ENCODE data around the gene PHACTR4.
"Not testable (repeated sequence)": the region's sequence is repeated elsewhere in the genome, so short reads cannot be mapped to it uniquely, and the experiment has no call there.

PHACTR4 gene

DNA sequence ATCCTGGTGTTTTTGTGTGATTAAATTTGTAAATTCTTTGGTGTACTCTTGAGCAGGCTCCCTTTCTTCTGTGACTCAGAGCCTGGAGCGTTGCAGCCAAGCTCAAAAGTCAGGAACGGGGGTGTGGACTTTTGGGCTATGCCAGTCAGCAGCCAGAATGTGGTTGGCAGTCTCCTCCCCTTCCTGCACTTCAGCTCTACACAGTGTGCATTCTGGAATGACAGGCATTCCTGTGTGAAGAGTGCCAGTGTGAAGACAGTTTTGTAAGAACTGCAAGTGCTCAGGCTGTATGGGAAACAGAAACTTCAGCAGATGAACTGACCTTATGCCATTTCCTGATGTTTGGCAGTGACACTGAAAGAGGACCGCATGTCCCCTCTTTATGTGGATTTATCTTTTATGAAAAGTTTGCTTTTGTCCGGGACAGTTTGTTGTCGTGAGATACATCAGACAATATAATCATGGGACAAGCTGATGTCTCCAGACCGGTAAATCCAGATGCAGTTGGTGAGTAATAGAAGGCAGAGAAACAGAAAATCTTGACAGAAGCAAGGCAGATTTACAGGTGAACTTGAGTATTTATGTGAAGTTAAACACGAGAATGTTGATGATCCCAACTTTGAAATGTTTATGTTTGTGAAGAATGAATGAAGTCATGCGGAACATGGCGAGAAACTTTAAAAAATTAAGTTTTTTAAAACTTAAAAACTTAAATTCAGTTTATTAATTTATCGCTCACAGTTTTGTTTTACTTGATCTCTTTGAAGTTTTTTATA lies 68.6 kb downstream of the PHACTR4 start:
- DNase-seq, result peak; percentile 8

DNA sequence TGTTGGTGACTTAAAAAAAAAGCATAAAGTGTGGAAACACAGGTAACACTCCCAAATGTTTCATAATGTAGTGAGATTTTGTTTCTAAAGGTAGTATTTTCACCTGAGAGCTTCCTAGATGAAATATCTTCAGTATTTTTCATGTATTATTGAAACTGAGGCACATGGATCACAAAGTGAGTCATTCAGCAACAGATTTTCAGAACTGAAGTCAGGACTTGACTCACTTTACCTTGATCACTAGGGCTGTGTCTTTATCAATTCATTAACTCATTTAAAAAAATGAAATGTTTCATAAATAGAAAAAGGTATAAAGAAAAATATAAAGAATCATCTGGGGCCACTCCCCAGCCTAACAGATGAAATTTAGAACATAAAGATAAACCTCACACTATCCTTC lies 69.8 kb downstream of the PHACTR4 start:
- DNase-seq, result no peak

GRCh38 chr1:28441674-28442073 lies 72.1 kb downstream of the PHACTR4 start:
- DNase-seq, result no peak

- no peak for DNase-seq
These were observed 74.0 kb downstream of the PHACTR4 start for GRCh38 chr1:28443550-28443949.

GRCh38 chr1:28447679-28448078 lies 78.1 kb downstream of the PHACTR4 start:
- no peak for DNase-seq

DNA sequence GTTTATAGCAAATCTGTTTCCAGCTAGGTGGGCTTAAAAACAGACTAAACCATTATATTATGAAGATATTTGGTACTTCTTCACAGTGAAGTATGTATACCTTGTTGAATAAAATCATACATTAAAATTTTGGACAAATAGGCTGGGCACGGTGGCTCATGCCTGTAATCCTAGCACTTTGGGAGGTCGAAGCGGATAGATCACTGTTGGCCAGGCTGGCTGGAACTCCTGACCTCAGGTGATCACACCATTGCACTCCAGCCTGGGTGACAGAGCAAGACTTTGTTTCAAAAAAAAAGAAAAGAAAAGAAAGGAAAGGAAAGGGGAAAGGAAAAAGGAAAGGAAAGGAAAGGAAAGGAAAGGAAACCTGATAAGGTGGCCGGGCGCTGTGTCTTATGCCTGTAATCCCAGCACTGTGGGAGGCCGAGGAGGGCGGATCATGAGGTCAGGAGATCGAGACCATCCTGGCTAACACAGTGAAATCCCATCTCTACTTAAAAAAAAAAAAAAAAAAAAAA lies 78.6 kb downstream of the PHACTR4 start:
- DNase-seq, result not testable (repeated sequence)

GRCh38 chr1:28449904-28450303 lies 80.4 kb downstream of the PHACTR4 start:
- no peak for DNase-seq

DNA sequence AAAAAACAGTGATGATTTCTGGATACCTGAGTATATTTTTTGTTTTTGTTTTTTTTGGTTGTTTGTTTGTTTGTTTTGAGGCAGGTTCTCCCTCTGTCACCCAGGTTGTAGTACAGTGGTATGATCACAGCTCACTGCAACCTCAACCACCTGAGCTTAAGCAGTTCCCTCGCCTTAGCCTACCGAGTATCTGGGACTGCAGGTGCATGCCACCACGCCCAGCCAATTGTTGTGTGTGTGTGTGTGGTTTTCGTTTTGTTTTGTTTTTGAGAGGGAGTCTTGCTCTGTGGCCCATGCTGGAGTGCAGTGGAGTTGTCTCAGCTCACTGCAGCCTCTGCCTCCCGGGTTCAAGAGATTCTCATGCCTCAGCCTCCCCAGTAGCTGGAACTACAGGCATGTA lies 81.0 kb downstream of the PHACTR4 start:
- no peak for DNase-seq

DNA sequence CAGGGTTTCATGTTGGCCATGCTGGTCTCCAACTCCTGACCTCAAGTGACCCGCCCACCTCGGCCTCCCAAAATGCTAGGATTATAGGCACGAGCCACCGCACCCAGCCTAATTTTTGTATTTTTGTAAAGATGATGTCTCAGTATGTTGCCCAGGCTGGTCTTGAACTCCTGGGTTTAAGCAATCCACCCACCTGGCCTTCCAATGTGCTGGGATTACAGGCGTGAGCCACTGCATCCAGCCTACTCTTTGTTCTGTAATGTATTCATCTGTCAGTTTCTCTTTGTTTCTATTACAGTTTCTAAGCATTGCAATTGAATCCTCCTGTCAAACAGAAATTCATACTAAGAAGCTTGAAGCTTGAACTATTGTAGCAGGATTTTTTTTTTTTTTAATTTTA lies 81.5 kb downstream of the PHACTR4 start:
- DNase-seq, result no peak

DNA sequence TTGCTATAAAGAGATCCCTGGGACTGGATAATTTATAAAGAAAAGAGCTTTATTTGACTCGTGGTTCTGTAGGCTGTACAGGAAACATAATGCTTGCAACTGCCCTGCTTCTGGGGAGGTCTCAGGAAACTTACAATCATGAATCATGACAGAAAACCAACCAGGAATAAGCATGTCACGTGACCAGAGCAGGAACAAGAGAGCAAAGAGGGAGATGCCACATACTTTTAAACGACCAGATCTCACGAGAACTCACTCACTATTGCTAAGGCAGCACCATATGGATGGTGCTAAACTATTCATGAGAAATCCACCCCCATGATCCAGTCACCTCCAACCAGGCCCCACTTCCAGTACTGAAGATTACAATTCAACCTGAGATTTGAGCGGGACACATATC lies 86.5 kb downstream of the PHACTR4 start:
- no peak for DNase-seq

DNA sequence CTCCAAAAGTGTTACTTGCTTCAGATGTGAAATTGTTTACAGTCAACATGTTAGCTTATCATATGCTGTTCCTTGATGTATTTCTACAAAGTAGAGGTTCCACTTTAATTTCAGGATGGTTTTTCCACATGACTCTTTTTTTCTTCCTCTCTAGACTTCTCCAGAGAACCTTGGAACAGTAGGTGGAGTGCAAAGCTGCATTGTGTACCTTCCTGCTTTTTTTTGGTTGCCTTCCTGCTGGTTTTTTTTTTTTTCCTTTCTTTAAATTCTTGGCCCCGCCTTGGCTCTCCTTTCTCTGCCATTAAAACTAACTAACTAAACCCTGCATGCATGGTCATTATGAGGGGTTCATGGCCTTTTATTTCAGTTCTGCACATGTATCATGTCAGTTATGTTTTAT lies 88.1 kb downstream of the PHACTR4 start:
- no peak for DNase-seq

DNA sequence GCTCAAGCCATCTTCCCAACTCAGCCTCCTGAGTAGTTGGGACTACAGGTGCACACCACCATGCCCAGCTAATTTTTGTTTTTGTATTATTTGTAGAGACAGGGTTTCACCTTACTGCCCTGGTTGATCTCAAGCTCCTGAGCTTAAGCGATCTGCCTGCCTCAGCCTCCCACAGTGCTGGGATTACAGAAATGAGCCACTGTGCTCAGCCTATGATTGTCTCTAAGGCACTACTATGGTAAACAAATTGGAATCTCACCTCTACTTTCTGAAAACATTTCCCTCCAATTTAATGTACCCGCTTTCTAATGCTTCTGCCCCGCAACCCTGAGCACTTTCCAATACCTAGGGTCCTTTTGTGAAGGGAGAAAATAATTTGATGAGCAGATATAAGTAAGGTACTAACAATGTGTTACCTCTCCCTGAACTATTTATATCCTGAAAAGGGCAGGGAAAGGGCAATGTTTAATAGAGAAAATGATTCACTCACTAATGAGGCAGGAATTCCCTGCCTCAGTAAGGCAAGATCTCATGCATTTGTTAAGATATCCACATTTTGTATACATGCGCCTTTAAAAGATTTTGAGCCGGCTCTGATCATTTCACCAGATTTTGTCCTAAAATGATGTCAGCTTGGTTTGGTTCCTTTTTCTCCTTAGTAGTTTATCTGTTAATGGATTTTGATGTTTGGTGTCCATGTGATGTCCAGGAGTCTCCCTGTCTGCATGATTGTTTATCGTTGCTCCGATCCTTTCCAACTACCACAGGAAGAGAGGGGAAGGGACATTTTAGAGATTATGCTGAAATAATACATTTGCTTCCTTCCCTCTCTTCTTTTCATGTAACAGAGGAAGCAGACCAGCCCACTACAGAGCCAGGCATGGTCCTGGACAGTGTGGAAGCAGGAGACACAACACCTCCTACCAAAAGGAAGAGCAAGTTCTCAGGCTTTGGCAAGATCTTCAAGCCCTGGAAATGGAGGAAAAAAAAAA lies 89.0 kb downstream of the PHACTR4 start:
- DNase-seq, result no peak

DNA sequence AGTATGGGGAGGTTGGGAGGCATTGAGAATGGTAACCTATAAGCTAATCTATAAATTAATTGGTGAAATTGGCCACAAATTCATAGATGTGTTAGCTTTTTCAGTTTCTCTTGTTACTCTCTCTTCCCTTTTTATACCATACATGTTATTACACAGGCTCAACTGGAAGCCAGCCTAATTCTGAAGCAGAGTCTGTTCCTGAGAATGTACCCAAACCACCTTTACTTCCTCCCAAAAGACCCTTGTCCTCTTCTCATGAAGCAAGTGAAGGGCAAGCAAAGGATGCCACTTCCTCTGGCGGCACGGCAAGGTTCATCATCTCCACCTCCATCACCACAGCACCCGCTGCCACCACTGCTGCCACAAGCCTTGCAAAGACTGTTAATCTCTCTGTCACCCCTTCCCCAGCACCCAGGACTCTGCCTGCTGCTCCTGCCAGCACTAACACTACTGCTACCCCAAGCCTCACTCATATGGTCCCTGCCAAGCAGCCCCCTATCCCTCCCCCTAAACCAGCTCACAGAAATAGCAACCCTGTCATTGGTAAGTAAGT lies 96.8 kb downstream of the PHACTR4 start:
- no peak for DNase-seq

DNA sequence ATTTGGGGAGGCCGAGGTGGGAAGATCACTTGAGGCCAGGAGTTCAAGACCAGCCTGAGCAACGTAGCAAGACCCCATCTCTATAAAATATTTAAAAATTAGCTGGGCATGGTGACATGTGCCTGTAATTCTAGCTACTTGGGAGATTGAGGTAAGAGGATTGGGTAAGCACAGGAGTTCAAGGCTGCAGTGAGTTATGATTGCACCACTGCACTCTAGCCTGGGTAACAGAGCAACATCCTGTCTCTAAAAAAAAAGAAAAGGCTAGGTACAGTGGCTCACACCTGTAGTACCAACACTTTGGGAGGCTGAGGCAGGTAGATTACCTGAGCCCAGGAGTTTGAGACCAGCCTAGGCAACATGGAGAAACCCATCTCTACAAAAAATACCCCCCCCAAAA lies 100.6 kb downstream of the PHACTR4 start:
- DNase-seq, result no peak

GRCh38 chr1:28479497-28479896 lies 110.0 kb downstream of the PHACTR4 start:
- DNase-seq, result not testable (repeated sequence)

GRCh38 chr1:28480308-28480707 lies 110.8 kb downstream of the PHACTR4 start:
- no peak for DNase-seq

- DNase-seq, result no peak
These were observed 112.6 kb downstream of the PHACTR4 start for GRCh38 chr1:28482138-28482537.

DNA sequence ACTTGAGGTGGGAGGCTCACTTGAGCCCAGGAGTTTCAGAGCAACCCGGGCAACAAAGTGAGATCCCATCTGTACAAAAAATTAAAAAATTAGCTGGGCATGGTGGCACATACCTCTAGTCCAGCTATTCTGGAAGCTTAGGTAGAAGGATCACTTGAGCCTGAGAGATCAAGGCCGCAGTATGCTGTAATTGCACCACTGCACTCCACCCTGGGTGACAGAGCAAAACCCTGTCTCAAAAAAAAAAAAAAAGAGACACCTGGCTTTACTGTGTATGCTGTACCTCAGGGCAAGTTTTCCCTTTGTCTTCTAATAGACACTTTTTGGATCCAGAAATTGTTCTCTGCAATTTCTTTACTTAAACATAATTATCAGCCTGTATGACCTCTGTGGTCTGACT lies 113.2 kb downstream of the PHACTR4 start:
- no peak for DNase-seq

DNA sequence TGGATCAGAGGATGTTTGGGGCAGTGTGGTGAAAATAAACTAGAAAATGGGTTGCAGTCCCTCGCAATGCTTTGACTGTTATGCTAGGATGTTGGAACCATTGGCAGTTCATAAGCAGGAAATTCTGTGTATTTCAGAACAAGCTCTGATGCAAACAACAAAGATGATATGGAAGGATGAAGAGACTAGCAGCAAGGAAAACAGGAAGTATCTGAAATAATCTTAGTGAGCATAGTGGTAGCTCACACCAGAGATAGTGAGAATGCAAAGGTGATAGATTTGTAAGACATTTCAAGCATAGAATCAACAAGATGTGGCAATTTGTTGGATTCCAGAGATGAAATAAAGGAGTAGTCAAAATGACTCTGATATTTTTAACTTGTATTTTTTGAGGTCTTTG lies 125.2 kb downstream of the PHACTR4 start:
- no peak for DNase-seq

GRCh38 chr1:28499553-28499952 lies 130.0 kb downstream of the PHACTR4 start:
- DNase-seq, result no peak

GRCh38 chr1:28501925-28502324 lies 132.4 kb downstream of the PHACTR4 start:
- DNase-seq, result no peak

DNA sequence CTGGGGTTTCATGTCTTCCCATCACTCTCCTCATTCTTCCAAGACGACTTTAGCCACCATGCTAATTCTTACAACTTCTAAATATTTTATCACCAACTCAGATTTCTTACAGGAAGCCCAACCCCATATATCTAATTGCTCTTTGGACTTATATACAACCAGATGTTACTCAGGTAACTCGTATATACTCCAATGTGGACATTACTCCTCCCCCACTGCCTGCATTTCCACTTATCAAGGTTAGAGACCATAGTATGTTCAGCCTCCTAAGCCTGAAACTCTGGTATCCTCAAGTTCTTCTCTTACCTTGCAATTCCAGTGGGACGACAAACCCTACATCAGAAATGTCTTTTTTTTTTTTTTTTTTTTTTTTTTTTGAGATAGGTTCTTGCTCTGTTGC lies 133.6 kb downstream of the PHACTR4 start:
- DNase-seq, result no peak

- DNase-seq, result peak; percentile 98
These were observed 136.1 kb downstream of the PHACTR4 start, which contains the start of gene RCC1 for GRCh38 chr1:28505406-28506187. TSS of gene RCC1 (plus strand) at chr1:28506043. CDS start at chr1:28529867, 23,824 bp downstream.
